Neural cell (in vitro differentiated cells): ENCODE results near the gene ALK. TPM values are rescaled to one million over a fixed set of nuclear protein-coding genes. Genes with fewer than 3 reads are reported as not detected.

Experiments
- H2AFZ ChIP-seq: fragments of 200-600, 300-800 bp; sonication (generic), shearing (Covaris generic); 2 replicates; pipeline ENCODE4 v1.6.0; 2014; ENCODE audit warnings: low read depth, mild to moderate bottlenecking, antibody characterized with exemption, low read length, moderate library complexity
- H3F3A ChIP-seq: fragments of 200-600 bp; shearing (Covaris generic); 2 replicates; pipeline ENCODE4 v1.6.1; 2016; ENCODE audit warnings: mild to moderate bottlenecking, moderate library complexity, mixed read lengths, antibody characterized with exemption, low read length; ENCODE audit not compliant: insufficient read depth, poor library complexity, severe bottlenecking
- H3K27ac ChIP-seq: fragments of 200-600, 300-800 bp; sonication (generic), shearing (Covaris generic); 2 replicates; pipeline ENCODE4 v1.5.1; 2014; ENCODE audit warnings: mild to moderate bottlenecking, low read length, moderate library complexity
- H3K27me3 ChIP-seq: fragments of 300-800, 200-600 bp; sonication (generic), shearing (Covaris generic); 2 replicates; pipeline ENCODE4 v1.6.0; 2014; ENCODE audit warnings: mild to moderate bottlenecking, low read depth, low read length, moderate library complexity; ENCODE audit not compliant: insufficient read depth
- H3K36me3 ChIP-seq: fragments of 300-800, 200-600 bp; sonication (generic), shearing (Covaris generic); 2 replicates; pipeline ENCODE4 v1.5.1; 2014; ENCODE audit warnings: mild to moderate bottlenecking, antibody characterized with exemption, low read length, moderate library complexity; ENCODE audit not compliant: insufficient read depth
- H3K4me2 ChIP-seq: fragments of 300-800, 200-600 bp; sonication (generic), shearing (Covaris generic); 2 replicates; pipeline ENCODE4 v1.6.0; 2014; ENCODE audit warnings: mild to moderate bottlenecking, low read length
- H3K4me3 ChIP-seq: fragments of 300-800, 200-600 bp; sonication (generic), shearing (Covaris generic); 2 replicates; pipeline ENCODE4 v1.5.1; 2014; ENCODE audit warnings: mild to moderate bottlenecking, low read length, moderate library complexity
- H3K79me2 ChIP-seq: fragments of 200-600 bp; shearing (Covaris generic); replicated peaks from 2 replicates; pipeline ENCODE4 v1.6.0; 2014; ENCODE audit warnings: mild to moderate bottlenecking, low read length, moderate library complexity; ENCODE audit not compliant: insufficient read depth
- H3K9ac ChIP-seq: fragments of 300-800, 200-600 bp; sonication (generic), shearing (Covaris generic); 2 replicates; pipeline ENCODE4 v1.6.1; 2016; ENCODE audit warnings: mild to moderate bottlenecking, low read length, mixed read lengths
- H3K9me2 ChIP-seq: fragments of 200-600 bp; shearing (Covaris generic); 2 replicates; pipeline ENCODE4 v1.6.1; 2016; ENCODE audit warnings: mild to moderate bottlenecking, low read length, mixed read lengths; ENCODE audit not compliant: insufficient read depth
- H3K9me3 ChIP-seq: fragments of 200-600, 300-800 bp; sonication (generic), shearing (Covaris generic); 2 replicates; pipeline ENCODE4 v1.6.1; 2016; ENCODE audit warnings: mild to moderate bottlenecking, mixed run types, low read length, moderate library complexity, mixed read lengths
- H4K20me1 ChIP-seq: fragments of 200-600 bp; shearing (Covaris generic); 2 replicates; pipeline ENCODE4 v1.6.1; 2016; ENCODE audit warnings: mild to moderate bottlenecking, mixed run types; ENCODE audit not compliant: insufficient read depth
- EP300 ChIP-seq: fragments of 450-650 bp; conservative IDR thresholded peaks from 2 replicates; pipeline ENCODE4 v1.6.1; 2014; ENCODE audit warnings: antibody characterized with exemption, mild to moderate bottlenecking, moderate library complexity; ENCODE audit not compliant: poor library complexity, severe bottlenecking
- EZH2 ChIP-seq: fragments of 200-600, 300-800 bp; shearing (Covaris generic), sonication (generic); IDR thresholded peaks from 2 replicates; pipeline ENCODE4 v1.6.1; 2014; ENCODE audit warnings: antibody characterized with exemption, low read length, borderline replicate concordance, mild to moderate bottlenecking; ENCODE audit not compliant: insufficient read depth, poor library complexity, severe bottlenecking
- MXI1 ChIP-seq: fragments of 450-650 bp; conservative IDR thresholded peaks from 2 replicates; pipeline ENCODE4 v1.6.1; 2014; ENCODE audit warnings: antibody characterized with exemption, mild to moderate bottlenecking; ENCODE audit not compliant: poor library complexity, severe bottlenecking
- POLR2AphosphoS5 ChIP-seq: IDR thresholded peaks from 2 replicates; pipeline ENCODE4 v1.6.1; 2012
- RAD21 ChIP-seq: fragments of 450-650 bp; conservative IDR thresholded peaks from 2 replicates; pipeline ENCODE4 v1.6.1; 2014; ENCODE audit warnings: antibody characterized with exemption, mild to moderate bottlenecking, moderate library complexity
- REST ChIP-seq: IDR thresholded peaks from 2 replicates; pipeline ENCODE4 v1.6.1; 2012; ENCODE audit warnings: borderline replicate concordance
- SMC3 ChIP-seq: fragments of 450-650 bp; conservative IDR thresholded peaks from 2 replicates; pipeline ENCODE4 v1.6.1; 2014; ENCODE audit warnings: antibody characterized with exemption, mild to moderate bottlenecking, moderate library complexity; ENCODE audit not compliant: poor library complexity
- TAF1 ChIP-seq: IDR thresholded peaks from 2 replicates; pipeline ENCODE4 v1.6.1; 2012; ENCODE audit warnings: low read depth
- polyA plus RNA-seq: library from polyadenylated mRNA; depleted of rRNA; stranded (reverse); fragments of >200 nt; gene quantifications from 2 replicates; pipeline ENCODE4 v1.2.3, GENCODE V29; 2014
- TF ChIP-seq, protein P1 (sequence below): fragments of 450-650 bp; IDR thresholded peaks from 2 replicates; pipeline ENCODE4 v1.5.1; 2014; ENCODE audit warnings: antibody characterized with exemption, mild to moderate bottlenecking, moderate library complexity; ENCODE audit not compliant: poor library complexity, severe bottlenecking

Gene ALK
- polyA plus RNA-seq, 1 donor from 2014 or later = 7.1 TPM

GRCh38 chr2:29850794-29851193 lies 70.6 kb downstream of the ALK start:
- Histone ChIP-seq H3K9me2 (no peaks in the 10 kb centered on the region), H3F3A (no peaks in the 10 kb centered on the region), H3K79me2 (no peaks in the 10 kb centered on the region), H3K4me2 (no peak overlapping the region), H4K20me1 (no peaks in the 10 kb centered on the region), H3K9ac (no peak overlapping the region), H3K4me3 (no peak overlapping the region), H3K36me3 (no peaks in the 10 kb centered on the region), H3K9me3 (no peaks in the 10 kb centered on the region), H3K27ac (no peak overlapping the region), H2AFZ (no peak overlapping the region), H3K27me3 (no peaks in the 10 kb centered on the region)
- TF ChIP-seq EZH2 = no peak
- no peak for TF ChIP-seq REST
- TF ChIP-seq, protein P1, sequence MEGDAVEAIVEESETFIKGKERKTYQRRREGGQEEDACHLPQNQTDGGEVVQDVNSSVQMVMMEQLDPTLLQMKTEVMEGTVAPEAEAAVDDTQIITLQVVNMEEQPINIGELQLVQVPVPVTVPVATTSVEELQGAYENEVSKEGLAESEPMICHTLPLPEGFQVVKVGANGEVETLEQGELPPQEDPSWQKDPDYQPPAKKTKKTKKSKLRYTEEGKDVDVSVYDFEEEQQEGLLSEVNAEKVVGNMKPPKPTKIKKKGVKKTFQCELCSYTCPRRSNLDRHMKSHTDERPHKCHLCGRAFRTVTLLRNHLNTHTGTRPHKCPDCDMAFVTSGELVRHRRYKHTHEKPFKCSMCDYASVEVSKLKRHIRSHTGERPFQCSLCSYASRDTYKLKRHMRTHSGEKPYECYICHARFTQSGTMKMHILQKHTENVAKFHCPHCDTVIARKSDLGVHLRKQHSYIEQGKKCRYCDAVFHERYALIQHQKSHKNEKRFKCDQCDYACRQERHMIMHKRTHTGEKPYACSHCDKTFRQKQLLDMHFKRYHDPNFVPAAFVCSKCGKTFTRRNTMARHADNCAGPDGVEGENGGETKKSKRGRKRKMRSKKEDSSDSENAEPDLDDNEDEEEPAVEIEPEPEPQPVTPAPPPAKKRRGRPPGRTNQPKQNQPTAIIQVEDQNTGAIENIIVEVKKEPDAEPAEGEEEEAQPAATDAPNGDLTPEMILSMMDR = no peak
- TF ChIP-seq EP300 = no peak

GRCh38 chr2:29848566-29849310 lies 72.6 kb downstream of the ALK start:
- H2AFZ ChIP-seq = no peak overlapping the region
- no peak overlapping the region for H3K4me3 ChIP-seq
- no peak overlapping the region for H3K27ac ChIP-seq
- H3K9me3 ChIP-seq = no peaks in the 10 kb centered on the region
- H3F3A ChIP-seq = no peaks in the 10 kb centered on the region
- no peaks in the 10 kb centered on the region for H3K27me3 ChIP-seq
- no peak overlapping the region for H3K9ac ChIP-seq
- H3K4me2 ChIP-seq = no peak overlapping the region
- H3K9me2 ChIP-seq = no peaks in the 10 kb centered on the region
- no peaks in the 10 kb centered on the region for H3K79me2 ChIP-seq
- H4K20me1 ChIP-seq = no peaks in the 10 kb centered on the region
- no peak for TF ChIP-seq EP300
- no peak for TF ChIP-seq MXI1
- no peaks in the 10 kb centered on the region for H3K36me3 ChIP-seq

- H3K27ac ChIP-seq = no peak overlapping the region
- H3K79me2 ChIP-seq = no peaks in the 10 kb centered on the region
- no peak overlapping the region for H3K9ac ChIP-seq
- no peak overlapping the region for H2AFZ ChIP-seq
- no peaks in the 10 kb centered on the region for H3K9me2 ChIP-seq
- no peak overlapping the region for H3K4me2 ChIP-seq
- H3K9me3 ChIP-seq = no peaks in the 10 kb centered on the region
- TF ChIP-seq TAF1 (no peak), EZH2 (no peak), RAD21 (no peak), POLR2AphosphoS5 (no peak), REST (no peak), EP300 (no peak), MXI1 (no peak), SMC3 (no peak)
- TF ChIP-seq, protein P1 = no peak
- no peaks in the 10 kb centered on the region for H3K36me3 ChIP-seq
- no peaks in the 10 kb centered on the region for H3K27me3 ChIP-seq
- H3K4me3 ChIP-seq = no peak overlapping the region
- H4K20me1 ChIP-seq = no peaks in the 10 kb centered on the region
- no peaks in the 10 kb centered on the region for H3F3A ChIP-seq
These were observed 73.5 kb downstream of the ALK start for GRCh38 chr2:29847886-29848285.
